Naive thymus-derived CD8-positive, alpha-beta T cell (primary cell): ENCODE measurements around the gene SIDT1. TPM values are rescaled to one million over a fixed set of nuclear protein-coding genes. Genes with fewer than 3 reads are reported as not detected.

Experiments used
- ATAC-seq, 2 donors: fragments of 150-1000 bp; cut with Tn5 transposase in 1 of 2; sonication (Bioruptor Pico), chemical (Tn5 transposase) in 1 of 2; 1 replicate in 1 of 2; 2 replicates in 1 of 2; pipeline ENCODE4 v1.10.0; 2021; ENCODE audit warnings: mild to moderate bottlenecking in 2 of 2, moderate library complexity in 2 of 2
- POLR2A ChIA-PET: fragments of 350-600 bp; sonication (Branson Sonifier 250); formaldehyde crosslinking; loops from one replicate; lab custom pipeline; 2021; ENCODE audit warnings: antibody characterized with exemption; lab: Charles Lee
- DNase-seq, 10 donors: peaks; one replicate each; pipeline versions ENCODE4 v3.0.0 to v3.0.0-alpha.2; 2020 to 2022
- H3K27ac Mint-ChIP-seq, 10 donors: one replicate each; pipeline ENCODE4 v1.8.0; 2020 to 2022; ENCODE audit warnings: mild to moderate bottlenecking in 10 of 10, mixed read lengths in 10 of 10, moderate library complexity in 4 of 10, inconsistent platforms in 1 of 10
- H3K27me3 Mint-ChIP-seq, 5 donors: one replicate each; pipeline ENCODE4 v1.8.0; 2021 to 2022; ENCODE audit warnings: mixed read lengths in 5 of 5
- H3K36me3 Mint-ChIP-seq, 3 donors: one replicate each; pipeline ENCODE4 v1.8.0; 2020 to 2022; ENCODE audit warnings: mixed read lengths in 3 of 3, mild to moderate bottlenecking in 2 of 3, inconsistent platforms in 1 of 3
- H3K4me1 Mint-ChIP-seq, 4 donors: one replicate each; pipeline ENCODE4 v1.8.0; 2021 to 2022; ENCODE audit warnings: mixed read lengths in 4 of 4
- H3K4me3 Mint-ChIP-seq, 10 donors: one replicate each; pipeline ENCODE4 v1.8.0; 2020 to 2022; ENCODE audit warnings: mild to moderate bottlenecking in 10 of 10, mixed read lengths in 10 of 10, moderate library complexity in 6 of 10, inconsistent platforms in 1 of 10
- H3K9me3 Mint-ChIP-seq, 9 donors: one replicate each; pipeline ENCODE4 v1.8.0; 2020 to 2022; ENCODE audit warnings: mixed read lengths in 9 of 9, mild to moderate bottlenecking in 3 of 9, inconsistent platforms in 1 of 9, moderate library complexity in 1 of 9
- polyA plus RNA-seq, 3 donors: library from polyadenylated mRNA; unstranded; fragments of 300-500 nt; fragmentation: Illumina TruSeq; gene quantifications; one replicate each; pipeline ENCODE4 v1.2.3, GENCODE V29; 2021
- total RNA-seq, 8 experiments: library from RNA in 2 of 8; stranded (reverse) in 2 of 8; gene quantifications; one replicate each; pipeline ENCODE4 v1.2.3 and lab custom pipeline; 2021 to 2026

Gene SIDT1
- total and polyA plus RNA-seq, 5 experiments from 2014 or later = 14.1 to 74.2 (median 22.8) TPM

DNA sequence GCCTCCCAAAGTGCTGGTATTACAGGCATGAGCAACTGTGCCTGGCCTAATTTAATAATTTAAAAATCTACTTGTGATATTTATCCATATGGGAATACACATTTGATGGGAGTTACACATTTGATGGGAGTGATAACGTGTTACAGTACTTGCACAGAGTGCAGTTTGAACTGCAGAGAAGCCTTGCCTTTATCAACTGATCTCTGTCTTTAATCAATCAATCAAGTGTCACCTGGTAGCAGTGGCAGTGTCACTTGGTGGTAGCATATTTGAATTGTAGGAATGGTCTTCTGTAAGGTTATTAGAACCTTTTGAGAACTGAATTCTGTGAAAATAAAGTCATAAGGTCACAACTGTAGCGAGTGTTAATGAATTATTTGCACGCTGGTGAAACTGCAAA is 37.8 kb downstream of the SIDT1 start:
- Mint-ChIP-seq H3K9me3 (no peaks in the 10 kb centered on the region), H3K4me1 (peaks cover 0 to 9% (median 2%) of the 10 kb centered on the region in 4 donors), H3K36me3 (peaks cover 0 to 87% (median 22%) of the 10 kb centered on the region in 3 donors), H3K4me3 (no peak overlapping the region), H3K27me3 (no peaks in the 10 kb centered on the region), H3K27ac (peak overlapping the region in 3 of 10 donors; percentile 30 to 49 (median 36))
- no peak for DNase-seq
- POLR2A ChIA-PET = no interaction called here
- no peak for ATAC-seq

DNA sequence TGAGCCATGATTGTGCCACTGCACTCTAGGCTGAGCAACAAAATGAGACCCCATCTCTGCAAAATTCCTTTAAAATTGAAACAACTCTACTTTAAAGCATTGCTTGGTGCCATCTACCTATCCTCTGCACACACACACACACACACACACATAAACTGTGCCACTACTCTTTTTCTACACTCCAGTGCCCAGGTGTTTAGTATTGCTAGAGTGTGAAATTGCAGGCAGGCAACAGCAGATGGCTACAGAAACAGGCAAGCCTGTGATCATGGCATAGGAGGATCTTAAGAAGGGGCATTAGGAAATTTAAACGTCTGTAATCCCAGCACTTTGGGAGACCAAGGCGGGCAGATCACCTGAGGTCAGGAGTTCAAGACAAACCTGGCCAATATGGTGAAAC is 39.0 kb downstream of the SIDT1 start:
- DNase-seq (no peak), ATAC-seq (no peak)
- no peaks in the 10 kb centered on the region for H3K9me3 Mint-ChIP-seq
- H3K27me3 Mint-ChIP-seq = no peaks in the 10 kb centered on the region
- POLR2A ChIA-PET = no interaction called here
- H3K27ac Mint-ChIP-seq = peak overlapping the region in 7 of 10 donors; percentile 24 to 83 (median 57)
- peaks cover 0 to 87% (median 23%) of the 10 kb centered on the region in 3 donors for H3K36me3 Mint-ChIP-seq
- peaks cover 0 to 9% (median 1%) of the 10 kb centered on the region in 4 donors for H3K4me1 Mint-ChIP-seq
- H3K4me3 Mint-ChIP-seq = no peak overlapping the region

DNA sequence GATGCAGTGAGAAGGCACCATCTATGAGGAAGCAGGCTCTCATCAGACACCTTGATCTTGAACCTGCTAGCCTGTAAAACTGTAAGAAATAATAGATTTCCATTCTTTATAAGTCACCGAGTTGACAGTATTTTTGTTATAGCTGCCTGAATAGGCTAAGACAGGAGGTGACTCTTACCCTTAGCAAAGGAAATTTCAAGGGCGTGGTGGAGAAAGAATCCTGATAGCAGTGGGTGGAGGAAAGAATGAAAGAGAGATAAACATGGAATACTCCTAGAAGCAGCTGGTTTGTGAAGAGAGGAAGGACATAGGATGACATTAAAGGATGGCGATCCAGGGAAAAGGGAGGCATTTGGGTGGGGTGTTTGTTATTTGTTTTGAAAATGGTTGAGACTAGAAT is 41.4 kb downstream of the SIDT1 start:
- DNase-seq (no peak), ATAC-seq (no peak)
- Mint-ChIP-seq H3K4me3 (no peak overlapping the region), H3K4me1 (peaks cover 0 to 12% (median 4%) of the 10 kb centered on the region in 4 donors), H3K27me3 (no peaks in the 10 kb centered on the region), H3K36me3 (peaks cover 0 to 71% (median 13%) of the 10 kb centered on the region in 3 donors), H3K27ac (peak overlapping the region in 9 of 10 donors; percentile 6 to 85 (median 63)), H3K9me3 (no peaks in the 10 kb centered on the region)
- POLR2A ChIA-PET = interaction anchor here (0.7 kb wide), 1 partner anchor 135 kb away, joined by 3 read pairs; no protein-coding TSS in a partner anchor

DNA sequence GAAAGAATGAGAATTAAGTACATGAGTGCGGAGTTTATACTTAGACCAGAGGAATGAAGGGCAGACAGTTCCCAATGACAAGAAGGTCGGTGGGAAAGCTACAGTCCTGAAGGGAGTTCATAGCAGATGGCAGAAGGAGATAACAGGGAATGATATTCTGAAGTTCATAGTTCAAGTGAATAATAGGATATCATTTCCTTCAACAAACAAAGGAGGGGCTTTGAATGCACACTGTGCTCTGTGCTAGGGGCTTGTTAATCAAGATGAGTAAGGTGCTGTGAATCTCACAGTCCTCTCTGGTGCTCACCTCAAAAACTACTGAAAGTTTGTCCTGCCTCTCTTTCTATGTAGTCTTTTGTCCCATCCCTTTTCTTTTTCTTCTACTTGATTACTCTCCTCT is 41.9 kb downstream of the SIDT1 start:
- Mint-ChIP-seq H3K27me3 (no peaks in the 10 kb centered on the region), H3K4me1 (peaks cover 0 to 12% (median 4%) of the 10 kb centered on the region in 4 donors), H3K27ac (peak overlapping the region; percentile 13 to 85 (median 67)), H3K36me3 (peaks cover 0 to 72% (median 13%) of the 10 kb centered on the region in 3 donors), H3K4me3 (no peak overlapping the region), H3K9me3 (no peaks in the 10 kb centered on the region)
- no peak for DNase-seq
- POLR2A ChIA-PET = interaction anchor here (0.7 kb wide), 1 partner anchor 135 kb away, joined by 3 read pairs; no protein-coding TSS in a partner anchor
- ATAC-seq = no peak

DNA sequence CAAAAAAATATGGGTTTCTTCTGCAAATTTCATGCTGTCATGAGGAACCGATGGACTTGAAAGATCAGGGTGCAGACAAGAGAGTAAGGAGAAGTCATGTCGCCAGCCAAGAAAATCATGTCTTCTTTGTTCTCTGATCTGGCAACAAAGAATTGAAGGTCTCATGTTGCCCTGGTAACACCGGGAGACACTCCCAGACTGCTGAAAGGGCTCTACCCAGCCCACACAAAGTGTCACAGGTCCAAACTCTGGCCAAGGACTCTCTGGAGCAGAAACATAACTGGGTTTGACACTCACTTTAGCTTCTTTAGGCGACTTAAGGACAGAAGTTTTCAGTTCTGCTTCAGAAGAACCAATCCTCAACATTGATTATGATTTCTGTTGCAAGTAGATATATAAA is 42.9 kb downstream of the SIDT1 start:
- H3K27me3 Mint-ChIP-seq = no peaks in the 10 kb centered on the region
- H3K4me3 Mint-ChIP-seq = no peak overlapping the region
- H3K9me3 Mint-ChIP-seq = no peaks in the 10 kb centered on the region
- ATAC-seq (no peak), DNase-seq (no peak)
- H3K27ac Mint-ChIP-seq = peak overlapping the region in 9 of 10 donors; percentile 7 to 83 (median 53)
- H3K36me3 Mint-ChIP-seq = peaks cover 0 to 65% (median 14%) of the 10 kb centered on the region in 3 donors
- POLR2A ChIA-PET = no interaction called here
- peaks cover 0 to 10% (median 4%) of the 10 kb centered on the region in 4 donors for H3K4me1 Mint-ChIP-seq

DNA sequence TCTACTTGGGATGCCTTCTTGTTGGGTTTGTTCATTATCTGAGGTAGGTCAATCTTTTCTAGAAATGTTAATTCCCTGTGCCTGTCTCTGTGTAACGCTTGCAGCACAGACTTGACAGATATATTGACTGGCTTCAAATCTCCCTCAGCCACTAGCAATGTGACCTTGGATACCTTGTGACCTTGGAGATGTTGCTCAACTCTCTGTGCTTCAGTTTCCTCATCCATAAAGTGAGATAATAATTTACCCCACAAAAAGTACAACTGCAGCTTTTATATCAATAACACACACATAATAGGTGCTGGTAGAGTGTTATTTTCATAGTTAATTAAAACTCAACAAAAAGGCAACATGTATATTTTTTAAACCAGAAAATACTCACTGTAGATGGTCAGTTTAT is 52.9 kb downstream of the SIDT1 start:
- Mint-ChIP-seq H3K9me3 (no peaks in the 10 kb centered on the region), H3K27me3 (no peaks in the 10 kb centered on the region), H3K4me1 (peaks cover 0 to 6% (median 3%) of the 10 kb centered on the region in 4 donors), H3K36me3 (peaks cover 0 to 92% (median 19%) of the 10 kb centered on the region in 3 donors), H3K27ac (peak overlapping the region in 6 of 10 donors; percentile 0 to 42 (median 8)), H3K4me3 (no peak overlapping the region)
- POLR2A ChIA-PET = no interaction called here
- ATAC-seq = no peak
- no peak for DNase-seq

DNA sequence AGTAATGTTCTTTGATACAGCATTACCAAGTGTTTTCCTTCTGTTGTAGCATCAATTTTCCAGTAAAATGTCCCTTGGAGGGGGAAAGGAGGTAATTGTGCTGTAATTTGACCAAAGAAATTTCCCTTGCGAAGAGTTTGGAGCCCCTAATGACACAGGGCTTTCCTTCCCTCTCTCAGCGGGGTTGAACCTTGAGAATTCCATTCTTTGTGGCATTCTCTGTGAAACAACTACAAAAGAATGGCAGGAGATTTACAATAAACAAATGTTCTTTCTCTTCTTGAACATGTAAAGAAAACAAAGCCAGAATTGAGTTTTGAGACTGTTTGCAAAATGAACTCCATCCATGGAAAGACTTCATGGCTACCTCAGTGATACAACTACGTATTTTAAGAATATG is 53.4 kb downstream of the SIDT1 start:
- DNase-seq = no peak
- Mint-ChIP-seq H3K9me3 (no peaks in the 10 kb centered on the region), H3K4me1 (peaks cover 0 to 9% (median 5%) of the 10 kb centered on the region in 4 donors), H3K4me3 (no peak overlapping the region), H3K27ac (no peak overlapping the region), H3K36me3 (peaks cover 1 to 90% (median 19%) of the 10 kb centered on the region in 3 donors), H3K27me3 (no peaks in the 10 kb centered on the region)
- no peak for ATAC-seq
- POLR2A ChIA-PET = no interaction called here

DNA sequence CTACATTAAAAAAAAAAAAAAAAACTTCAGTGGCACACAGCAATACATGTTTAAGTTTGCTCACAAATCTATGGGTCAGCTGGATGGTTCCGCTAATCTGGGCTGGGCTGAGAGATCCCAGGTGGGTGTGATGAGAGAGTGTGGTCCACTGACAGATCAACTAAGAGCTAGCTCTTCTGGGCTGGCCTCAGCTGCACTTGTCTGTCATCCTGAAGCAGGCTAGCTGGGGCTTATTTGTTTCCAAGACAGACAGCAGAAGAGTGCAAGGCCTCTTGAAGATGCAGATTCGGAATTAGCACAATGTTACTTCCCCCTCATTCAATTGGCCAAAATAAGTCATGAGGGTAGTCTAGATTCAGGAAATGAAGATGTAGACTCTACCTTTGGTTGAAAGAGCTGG is 56.5 kb downstream of the SIDT1 start:
- peaks cover 6 to 17% (median 10%) of the 10 kb centered on the region in 4 donors for H3K4me1 Mint-ChIP-seq
- no peak overlapping the region for H3K4me3 Mint-ChIP-seq
- POLR2A ChIA-PET = interaction anchor here (0.6 kb wide), 1 partner anchor 104 kb away, joined by 3 read pairs; no protein-coding TSS in a partner anchor
- peaks cover 5 to 94% (median 25%) of the 10 kb centered on the region in 3 donors for H3K36me3 Mint-ChIP-seq
- H3K27me3 Mint-ChIP-seq = no peaks in the 10 kb centered on the region
- ATAC-seq (no peak), DNase-seq (no peak)
- H3K9me3 Mint-ChIP-seq = no peaks in the 10 kb centered on the region
- peak overlapping the region in 1 of 10 donors; percentile 40 for H3K27ac Mint-ChIP-seq

DNA sequence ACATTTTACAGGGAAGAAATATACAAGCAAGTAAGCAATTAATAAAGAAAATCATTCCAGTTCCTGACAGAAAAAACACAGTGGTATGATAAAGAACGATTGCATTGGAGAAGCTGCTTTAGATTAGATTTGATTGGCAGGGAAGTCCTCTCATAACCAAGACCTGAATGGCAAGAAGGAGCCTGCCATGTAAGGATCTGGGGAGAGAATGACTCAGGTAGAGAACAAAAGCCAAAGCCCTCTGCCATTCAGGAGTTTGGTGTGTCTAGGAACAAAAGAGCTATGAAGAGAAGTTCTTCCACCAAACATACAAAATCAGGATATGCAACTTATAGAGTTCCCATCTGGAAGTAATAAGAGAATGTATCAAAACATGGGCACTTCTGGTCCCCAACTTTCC is 57.6 kb downstream of the SIDT1 start:
- POLR2A ChIA-PET = no interaction called here
- H3K27ac Mint-ChIP-seq = peak overlapping the region in 3 of 10 donors; percentile 31 to 44 (median 34)
- H3K9me3 Mint-ChIP-seq = no peaks in the 10 kb centered on the region
- no peaks in the 10 kb centered on the region for H3K27me3 Mint-ChIP-seq
- DNase-seq (no peak), ATAC-seq (no peak)
- H3K36me3 Mint-ChIP-seq = peaks cover 5 to 91% (median 25%) of the 10 kb centered on the region in 3 donors
- peaks cover 6 to 17% (median 10%) of the 10 kb centered on the region in 4 donors for H3K4me1 Mint-ChIP-seq
- H3K4me3 Mint-ChIP-seq = no peak overlapping the region

DNA sequence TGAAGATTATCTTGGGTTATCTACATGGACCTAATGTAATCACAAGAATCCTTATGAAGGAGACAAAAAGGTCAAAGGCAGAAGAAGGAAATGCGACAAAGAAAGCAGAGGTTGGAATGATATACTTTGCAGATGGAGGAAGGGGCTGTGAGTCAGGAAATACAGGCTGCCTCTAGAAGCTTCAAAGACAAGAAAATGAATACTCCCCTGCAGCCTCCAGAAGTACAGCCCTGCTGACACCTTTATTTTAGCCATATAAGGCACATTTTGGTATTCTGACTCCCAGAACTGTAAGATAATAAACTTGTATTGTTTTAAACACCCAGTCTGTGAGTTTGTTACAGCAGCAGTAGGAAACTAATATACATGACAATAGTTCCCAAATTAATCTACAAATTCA is 58.6 kb downstream of the SIDT1 start:
- no peaks in the 10 kb centered on the region for H3K9me3 Mint-ChIP-seq
- no peaks in the 10 kb centered on the region for H3K27me3 Mint-ChIP-seq
- DNase-seq (peak in 2 of 10 donors; percentile 28 to 42), ATAC-seq (peak; percentile 72 to 97)
- peak overlapping the region in 5 of 10 donors; percentile 12 to 78 (median 24) for H3K27ac Mint-ChIP-seq
- POLR2A ChIA-PET = no interaction called here
- H3K4me3 Mint-ChIP-seq = peak overlapping the region in 2 of 10 donors; percentile 31 to 63
- peaks cover 6 to 18% (median 13%) of the 10 kb centered on the region in 4 donors for H3K4me1 Mint-ChIP-seq
- peaks cover 5 to 92% (median 20%) of the 10 kb centered on the region in 3 donors for H3K36me3 Mint-ChIP-seq

DNA sequence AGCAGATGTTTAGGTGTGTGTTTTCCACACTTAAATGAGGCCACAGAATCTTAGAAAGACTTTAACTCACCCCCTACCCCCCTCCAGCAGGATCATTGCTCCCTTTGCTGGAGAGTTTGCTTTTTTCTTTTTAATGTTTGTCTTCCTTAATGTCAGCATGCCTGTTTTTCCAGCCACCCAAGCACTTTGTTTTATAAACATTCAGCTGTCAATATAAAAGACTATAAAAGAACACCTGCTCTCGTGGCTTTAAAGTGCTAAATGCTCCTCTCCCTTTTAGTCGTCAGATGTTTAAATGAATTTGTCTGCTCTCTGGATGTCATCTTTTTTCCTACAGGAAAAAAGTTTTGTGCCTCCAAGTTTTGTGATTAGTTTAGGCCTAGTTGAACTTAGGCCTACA is 61.7 kb downstream of the SIDT1 start:
- peaks cover 5 to 84% (median 24%) of the 10 kb centered on the region in 3 donors for H3K36me3 Mint-ChIP-seq
- H3K4me3 Mint-ChIP-seq = no peak overlapping the region
- H3K27me3 Mint-ChIP-seq = no peaks in the 10 kb centered on the region
- POLR2A ChIA-PET = no interaction called here
- no peak for ATAC-seq
- H3K4me1 Mint-ChIP-seq = peaks cover 6 to 22% (median 12%) of the 10 kb centered on the region in 4 donors
- peak overlapping the region in 1 of 10 donors; percentile 6 for H3K27ac Mint-ChIP-seq
- no peaks in the 10 kb centered on the region for H3K9me3 Mint-ChIP-seq
- no peak for DNase-seq

DNA sequence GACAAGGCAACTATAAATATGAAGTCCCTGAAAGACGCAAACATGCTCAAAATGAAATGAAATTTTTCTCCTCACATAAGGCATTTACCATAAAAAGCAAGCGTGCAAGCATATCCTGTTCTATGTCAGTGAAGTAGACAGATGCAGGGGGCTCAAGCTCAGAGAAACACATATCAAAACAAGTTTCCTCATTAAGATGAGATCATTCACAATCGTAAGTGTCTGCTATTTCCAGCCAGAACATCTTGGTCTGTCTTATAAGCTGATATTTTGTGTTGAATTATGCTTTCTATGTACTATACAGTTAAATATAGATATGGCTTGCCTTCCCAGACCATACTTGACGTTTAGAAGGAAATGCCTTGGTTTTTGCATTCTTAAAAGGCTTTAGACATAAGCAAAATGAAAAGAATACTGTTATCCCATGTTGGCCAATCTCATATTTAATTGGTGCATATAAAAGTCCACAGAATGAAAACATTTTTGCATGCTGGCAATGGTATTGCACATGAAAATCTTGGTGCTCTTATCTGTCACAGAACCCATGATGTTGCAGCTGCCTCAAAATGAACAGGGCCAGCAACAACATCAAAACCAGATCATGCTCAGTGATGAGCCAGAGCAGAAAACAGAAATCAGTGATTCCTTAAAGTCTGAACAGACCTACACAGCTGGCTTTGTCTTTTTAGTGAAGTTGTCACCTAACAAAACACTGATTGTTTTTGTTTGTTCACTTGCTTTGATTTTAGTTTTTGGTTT is 65.4 kb downstream of the SIDT1 start:
- Mint-ChIP-seq H3K4me3 (no peak overlapping the region), H3K9me3 (no peaks in the 10 kb centered on the region), H3K4me1 (peaks cover 0 to 9% (median 2%) of the 10 kb centered on the region in 4 donors), H3K27ac (no peak overlapping the region), H3K27me3 (no peaks in the 10 kb centered on the region), H3K36me3 (peaks cover 0 to 70% (median 18%) of the 10 kb centered on the region in 3 donors)
- POLR2A ChIA-PET = no interaction called here
- no peak for DNase-seq
- ATAC-seq = no peak
